WTC11 (cell line): Measurements from ENCODE around the gene NRIP2. TPM values are rescaled to one million over a fixed set of nuclear protein-coding genes. Genes with fewer than 3 reads are reported as not detected.

ENCODE experiments used
- ATAC-seq: fragments of 200-7000 bp; cut with Tn5 transposase; 2 replicates; pipeline ENCODE4 v1.10.0; 2021; ENCODE audit warnings: mild to moderate bottlenecking, moderate library complexity
- Bru-seq: library from RNA; stranded (reverse); fragments of 400-500 nt; gene quantifications from one replicate; lab custom pipeline; 2021; lab: Mats Ljungman, UMichigan
- CTCF ChIA-PET: fragments of 300-600 bp; sonication (Branson Sonifier 250); formaldehyde crosslinking; loops from one replicate; lab custom pipeline; 2021; ENCODE audit warnings: antibody characterized with exemption; lab: Charles Lee
- POLR2A ChIA-PET: fragments of 350-600 bp; sonication (Branson Sonifier 250); formaldehyde crosslinking; loops from one replicate; lab custom pipeline; 2021; ENCODE audit warnings: antibody characterized with exemption; lab: Charles Lee
- DNase-seq: peaks from one replicate; pipeline ENCODE4 v3.0.0; 2021; ENCODE audit warnings: low spot score
- H3K27ac Mint-ChIP-seq: 2 replicates; pipeline ENCODE4 v1.8.0; 2021; ENCODE audit warnings: mixed read lengths
- H3K27me3 Mint-ChIP-seq: 2 replicates; pipeline ENCODE4 v1.8.0; 2021; ENCODE audit warnings: low read depth, mild to moderate bottlenecking, moderate library complexity, mixed read lengths
- H3K36me3 Mint-ChIP-seq: 2 replicates; pipeline ENCODE4 v1.8.0; 2021; ENCODE audit warnings: mixed read lengths
- H3K4me1 Mint-ChIP-seq: 2 replicates; pipeline ENCODE4 v1.8.0; 2022; ENCODE audit warnings: mixed read lengths
- H3K4me3 Mint-ChIP-seq: 2 replicates; pipeline ENCODE4 v1.8.0; 2021; ENCODE audit warnings: mild to moderate bottlenecking, moderate library complexity, mixed read lengths
- H3K9me3 Mint-ChIP-seq: 2 replicates; pipeline ENCODE4 v1.8.0; 2021; ENCODE audit warnings: mixed read lengths
- ATF3 ChIP-seq: sonication (generic); formaldehyde crosslinking; conservative IDR thresholded peaks from 2 replicates; pipeline ENCODE4 v1.8.1; 2022; ENCODE audit warnings: mild to moderate bottlenecking, missing genetic modification reagents
- CREB1 ChIP-seq: sonication (generic); formaldehyde crosslinking; IDR thresholded peaks from 2 replicates; pipeline ENCODE4 v1.8.0; 2023; ENCODE audit warnings: mild to moderate bottlenecking, missing genetic modification reagents
- E2F5 ChIP-seq: sonication (generic); formaldehyde crosslinking; IDR thresholded peaks from 2 replicates; pipeline ENCODE4 v1.8.1; 2022; ENCODE audit warnings: mild to moderate bottlenecking, moderate library complexity, missing genetic modification reagents
- EMX1 ChIP-seq: fragments of 250-450 bp; sonication (Bioruptor Pico); IDR thresholded peaks from 2 replicates; pipeline ENCODE4 v1.8.0; 2021; ENCODE audit warnings: mild to moderate bottlenecking
- FOXK1 ChIP-seq: sonication (generic); formaldehyde crosslinking; IDR thresholded peaks from 2 replicates; pipeline ENCODE4 v1.8.0; 2022; ENCODE audit warnings: mild to moderate bottlenecking, moderate library complexity, missing genetic modification reagents
- FOXP1 ChIP-seq: sonication (generic); formaldehyde crosslinking; IDR thresholded peaks from 2 replicates; pipeline ENCODE4 v1.8.0; 2022; ENCODE audit warnings: missing genetic modification reagents, mild to moderate bottlenecking, moderate library complexity, borderline replicate concordance
- GTF2I ChIP-seq: fragments of 250-450 bp; sonication (Bioruptor Pico); conservative IDR thresholded peaks from 2 replicates; pipeline ENCODE4 v1.4.0; 2021; ENCODE audit warnings: mild to moderate bottlenecking
- IRF2 ChIP-seq: sonication (generic); formaldehyde crosslinking; IDR thresholded peaks from 2 replicates; pipeline ENCODE4 v1.8.0; 2022; ENCODE audit warnings: low read depth, missing genetic modification reagents, borderline replicate concordance
- MAX ChIP-seq: sonication (generic); formaldehyde crosslinking; IDR thresholded peaks from 2 replicates; pipeline ENCODE4 v1.8.0; 2022; ENCODE audit warnings: mild to moderate bottlenecking, missing genetic modification reagents
- NR1H2 ChIP-seq: sonication (generic); formaldehyde crosslinking; IDR thresholded peaks from 2 replicates; pipeline ENCODE4 v1.9.0; 2021; ENCODE audit warnings: mild to moderate bottlenecking, moderate library complexity, missing genetic modification reagents
- NR3C1 ChIP-seq: sonication (generic); formaldehyde crosslinking; conservative IDR thresholded peaks from 2 replicates; pipeline ENCODE4 v1.8.1; 2023; ENCODE audit warnings: low read depth, mild to moderate bottlenecking, missing genetic modification reagents
- PREB ChIP-seq: sonication (generic); formaldehyde crosslinking; IDR thresholded peaks from 2 replicates; pipeline ENCODE4 v1.8.1; 2022; ENCODE audit warnings: mild to moderate bottlenecking, missing genetic modification reagents, moderate library complexity, borderline replicate concordance
- SOX15 ChIP-seq: fragments of 250-450 bp; sonication (Bioruptor Pico); IDR thresholded peaks from 2 replicates; pipeline ENCODE4 v1.9.0; 2021; ENCODE audit warnings: mild to moderate bottlenecking
- TEAD4 ChIP-seq: sonication (generic); formaldehyde crosslinking; IDR thresholded peaks from 2 replicates; pipeline ENCODE4 v1.8.0; 2022; ENCODE audit warnings: mild to moderate bottlenecking, missing genetic modification reagents
- ZBTB21 ChIP-seq: sonication (generic); formaldehyde crosslinking; IDR thresholded peaks from 2 replicates; pipeline ENCODE4 v1.8.1; 2023; ENCODE audit warnings: mild to moderate bottlenecking, missing genetic modification reagents, borderline replicate concordance
- ZNF121 ChIP-seq: sonication (generic); formaldehyde crosslinking; IDR thresholded peaks from 2 replicates; pipeline ENCODE4 v1.8.0; 2023; ENCODE audit warnings: missing genetic modification reagents
- ZNF138 ChIP-seq: sonication (generic); formaldehyde crosslinking; conservative IDR thresholded peaks from 2 replicates; pipeline ENCODE4 v1.8.1; 2022; ENCODE audit warnings: mild to moderate bottlenecking, moderate library complexity, missing genetic modification reagents
- ZNF219 ChIP-seq: sonication (generic); formaldehyde crosslinking; IDR thresholded peaks from 2 replicates; pipeline ENCODE4 v1.8.0; 2023; ENCODE audit warnings: missing genetic modification reagents, mild to moderate bottlenecking, borderline replicate concordance
- long read RNA-seq, 3 experiments: library from RNA in 1 of 3; library from capped mRNA in 1 of 3; library from polyadenylated mRNA in 1 of 3; unstranded in 2 of 3; stranded (forward) in 1 of 3; transcript quantifications; one replicate each; pipeline ENCODE4 v2.0.0, GENCODE V29; 2021
- total RNA-seq: library from RNA; stranded (reverse); gene quantifications from 3 replicates; pipeline ENCODE4 v1.2.3, GENCODE V29; 2021
- TF ChIP-seq, protein P1 (sequence below): sonication (generic); formaldehyde crosslinking; IDR thresholded peaks from 2 replicates; pipeline ENCODE4 v1.8.0; 2022; ENCODE audit warnings: mild to moderate bottlenecking, missing genetic modification reagents
- TF ChIP-seq, protein P2 (sequence below): sonication (generic); formaldehyde crosslinking; IDR thresholded peaks from 2 replicates; pipeline ENCODE4 v1.8.1; 2023; ENCODE audit warnings: mild to moderate bottlenecking, moderate library complexity, missing genetic modification reagents

NRIP2 gene, protein sequence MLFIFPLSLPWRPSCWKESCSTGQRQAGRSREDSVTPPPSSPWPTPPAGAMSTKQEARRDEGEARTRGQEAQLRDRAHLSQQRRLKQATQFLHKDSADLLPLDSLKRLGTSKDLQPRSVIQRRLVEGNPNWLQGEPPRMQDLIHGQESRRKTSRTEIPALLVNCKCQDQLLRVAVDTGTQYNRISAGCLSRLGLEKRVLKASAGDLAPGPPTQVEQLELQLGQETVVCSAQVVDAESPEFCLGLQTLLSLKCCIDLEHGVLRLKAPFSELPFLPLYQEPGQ
- total RNA-seq: 0.09 TPM in 1 of 3 replicates, not detected in the others
- Bru-seq, nascent RNA: not detected
- long read RNA-seq, experiment 1: 0 reads
- long read RNA-seq, experiment 2: 0 reads
- long read RNA-seq, experiment 3: 0 reads

DNA sequence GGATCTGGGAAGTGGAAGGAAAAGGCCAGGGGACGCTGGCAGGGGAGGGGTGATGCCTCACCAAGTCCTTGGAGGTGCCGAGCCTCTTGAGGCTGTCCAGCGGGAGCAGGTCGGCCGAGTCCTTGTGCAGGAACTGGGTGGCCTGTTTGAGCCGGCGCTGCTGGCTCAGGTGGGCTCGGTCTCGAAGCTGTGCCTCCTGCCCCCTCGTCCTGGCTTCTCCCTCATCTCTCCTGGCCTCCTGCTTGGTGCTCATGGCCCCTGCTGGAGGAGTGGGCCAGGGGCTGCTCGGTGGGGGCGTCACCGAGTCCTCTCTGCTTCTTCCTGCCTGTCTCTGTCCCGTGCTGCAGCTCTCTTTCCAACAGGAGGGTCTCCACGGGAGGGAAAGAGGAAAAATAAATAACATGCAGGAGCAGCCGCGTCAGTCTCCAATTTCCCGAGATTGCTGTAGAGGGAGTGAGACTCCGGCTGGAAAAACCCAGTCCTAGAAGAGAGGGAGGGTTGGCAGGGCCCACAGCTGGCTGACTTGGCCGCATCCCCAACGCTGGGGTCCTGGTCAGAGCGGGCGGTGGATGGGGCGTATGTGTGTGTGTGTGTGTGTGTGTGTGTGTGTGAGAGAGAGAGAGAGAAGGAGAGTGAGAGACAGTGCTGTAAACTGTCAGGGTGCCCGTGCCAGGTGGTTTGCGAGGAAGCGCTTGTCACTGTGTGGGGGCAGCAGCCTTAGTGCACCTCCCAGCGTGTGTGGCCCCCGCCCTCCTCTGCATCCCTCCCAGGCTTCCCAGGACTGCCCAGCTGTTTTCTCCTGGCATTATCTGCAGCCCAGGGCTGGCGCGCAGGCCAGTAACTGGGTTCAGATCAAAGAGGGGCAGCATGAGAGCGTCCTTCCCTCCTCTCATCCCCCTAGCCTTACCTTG lies at the start of gene NRIP2:
NRIP2 (minus strand) TSS at position 455 of the 911 bp plus-strand sequence; CDS start at position 403, 52 bp downstream.
- ChIA-PET POLR2A (interaction anchor here (0.6 to 1.1 kb wide), 3 partner anchors 51 to 218 kb away, joined by 3 to 4 read pairs (median 3); no protein-coding TSS in a partner anchor), CTCF (interaction anchor here (0.6 to 4.0 kb wide), 12 partner anchors 11 to 351 kb away, joined by 3 to 45 read pairs (median 3); no protein-coding TSS in a partner anchor)
- Mint-ChIP-seq H3K27me3 (no peaks in the 10 kb centered on the region; the same call in none of the 2 replicates), H3K4me1 (peaks cover 16% of the 10 kb centered on the region), H3K9me3 (no peaks in the 10 kb centered on the region), H3K36me3 (peaks cover 13% of the 10 kb centered on the region), H3K27ac (no peak within 1 kb of the TSS)
- DNase-seq: peak; percentile 51
- ATAC-seq: peak; percentile 67
- TF ChIP-seq FOXP1 (CRISPR knock-in tag): 0 out of 2 replicates have a peak, but pooled peaks have one; percentile 18
- no peak for TF ChIP-seq PREB (CRISPR knock-in tag)
- TF ChIP-seq ZNF219: no peak
- TF ChIP-seq, all 79 proteins: peak for 1
- H3K4me3 Mint-ChIP-seq: peak within 1 kb of the TSS; percentile 24

DNA sequence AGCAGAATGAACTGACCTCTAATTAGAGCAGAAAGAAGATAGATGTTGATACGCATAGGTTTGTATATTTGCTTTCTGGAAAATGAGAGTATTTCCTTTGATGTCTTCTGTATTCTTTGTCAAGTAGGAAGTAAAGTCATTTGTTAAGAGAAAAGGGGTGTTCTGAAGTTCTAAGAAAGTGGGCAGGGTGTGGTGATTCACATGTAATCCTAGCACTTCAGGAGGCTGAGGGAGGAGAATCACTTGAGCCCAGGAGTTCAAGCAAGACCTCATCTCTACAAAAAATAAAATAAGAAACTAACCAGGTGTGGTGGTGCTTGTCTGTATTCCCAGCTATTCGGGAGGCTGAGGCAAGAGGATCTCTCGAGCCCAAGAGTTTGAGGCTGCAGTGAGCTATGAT lies 45.0 kb upstream of the NRIP2 start:
- peak overlapping the region; percentile 79; the same call in 1 of the 2 replicates for H3K27ac Mint-ChIP-seq

GRCh38 chr12:2877953-2878732 lies 43.3 kb upstream of the NRIP2 start:
- peak overlapping the region; percentile 94 for H3K27ac Mint-ChIP-seq
- H3K9me3 Mint-ChIP-seq: no peaks in the 10 kb centered on the region
- POLR2A ChIA-PET: interaction anchor here (1.2 to 2.4 kb wide), 4 partner anchors 13 to 82 kb away, joined by 3 to 24 read pairs (median 4); partner anchors contain the start of gene TULP3
- H3K4me3 Mint-ChIP-seq: peak overlapping the region; percentile 99
- DNase-seq: no peak
- peaks cover 21% of the 10 kb centered on the region for H3K36me3 Mint-ChIP-seq
- ATAC-seq: peak; percentile 24
- CTCF ChIA-PET: interaction anchor here (0.5 to 2.8 kb wide), 11 partner anchors 12 to 163 kb away, joined by 3 to 31 read pairs (median 5); partner anchors contain the start of gene TULP3
- no peaks in the 10 kb centered on the region for H3K27me3 Mint-ChIP-seq
- H3K4me1 Mint-ChIP-seq: peaks cover 25% of the 10 kb centered on the region
- peak; percentile 18; the same call in 1 of the 2 replicates for TF ChIP-seq MAX (CRISPR knock-in tag)
- 0 out of 2 replicates have a peak, but pooled peaks have one; percentile 41 for TF ChIP-seq ZNF121
- no peak for TF ChIP-seq EMX1 (CRISPR knock-in tag)
- TF ChIP-seq NR1H2: no peak
- no peak for TF ChIP-seq ATF3 (CRISPR knock-in tag)
- no peak for TF ChIP-seq NR3C1 (CRISPR knock-in tag)
- TF ChIP-seq SOX15: no peak
- no peak for TF ChIP-seq FOXK1 (CRISPR knock-in tag)
- TF ChIP-seq, protein P1, sequence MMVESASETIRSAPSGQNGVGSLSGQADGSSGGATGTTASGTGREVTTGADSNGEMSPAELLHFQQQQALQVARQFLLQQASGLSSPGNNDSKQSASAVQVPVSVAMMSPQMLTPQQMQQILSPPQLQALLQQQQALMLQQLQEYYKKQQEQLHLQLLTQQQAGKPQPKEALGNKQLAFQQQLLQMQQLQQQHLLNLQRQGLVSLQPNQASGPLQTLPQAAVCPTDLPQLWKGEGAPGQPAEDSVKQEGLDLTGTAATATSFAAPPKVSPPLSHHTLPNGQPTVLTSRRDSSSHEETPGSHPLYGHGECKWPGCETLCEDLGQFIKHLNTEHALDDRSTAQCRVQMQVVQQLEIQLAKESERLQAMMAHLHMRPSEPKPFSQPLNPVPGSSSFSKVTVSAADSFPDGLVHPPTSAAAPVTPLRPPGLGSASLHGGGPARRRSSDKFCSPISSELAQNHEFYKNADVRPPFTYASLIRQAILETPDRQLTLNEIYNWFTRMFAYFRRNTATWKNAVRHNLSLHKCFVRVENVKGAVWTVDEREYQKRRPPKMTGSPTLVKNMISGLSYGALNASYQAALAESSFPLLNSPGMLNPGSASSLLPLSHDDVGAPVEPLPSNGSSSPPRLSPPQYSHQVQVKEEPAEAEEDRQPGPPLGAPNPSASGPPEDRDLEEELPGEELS (CRISPR knock-in tag): no peak

More for the DNA sequence above, 45.0 kb upstream of the NRIP2 start:
- H3K9me3 Mint-ChIP-seq: no peaks in the 10 kb centered on the region
- POLR2A ChIA-PET: no interaction called here
- H3K27me3 Mint-ChIP-seq: no peaks in the 10 kb centered on the region
- ATAC-seq (no peak), DNase-seq (no peak)
- peaks cover 10% of the 10 kb centered on the region for H3K36me3 Mint-ChIP-seq
- no peak for TF ChIP-seq ZBTB21 (CRISPR knock-in tag)
- TF ChIP-seq ZNF138 (CRISPR knock-in tag): no peak
- no peak for TF ChIP-seq ATF3 (CRISPR knock-in tag)
- TF ChIP-seq GTF2I (CRISPR knock-in tag): no peak
- TF ChIP-seq, protein P2, sequence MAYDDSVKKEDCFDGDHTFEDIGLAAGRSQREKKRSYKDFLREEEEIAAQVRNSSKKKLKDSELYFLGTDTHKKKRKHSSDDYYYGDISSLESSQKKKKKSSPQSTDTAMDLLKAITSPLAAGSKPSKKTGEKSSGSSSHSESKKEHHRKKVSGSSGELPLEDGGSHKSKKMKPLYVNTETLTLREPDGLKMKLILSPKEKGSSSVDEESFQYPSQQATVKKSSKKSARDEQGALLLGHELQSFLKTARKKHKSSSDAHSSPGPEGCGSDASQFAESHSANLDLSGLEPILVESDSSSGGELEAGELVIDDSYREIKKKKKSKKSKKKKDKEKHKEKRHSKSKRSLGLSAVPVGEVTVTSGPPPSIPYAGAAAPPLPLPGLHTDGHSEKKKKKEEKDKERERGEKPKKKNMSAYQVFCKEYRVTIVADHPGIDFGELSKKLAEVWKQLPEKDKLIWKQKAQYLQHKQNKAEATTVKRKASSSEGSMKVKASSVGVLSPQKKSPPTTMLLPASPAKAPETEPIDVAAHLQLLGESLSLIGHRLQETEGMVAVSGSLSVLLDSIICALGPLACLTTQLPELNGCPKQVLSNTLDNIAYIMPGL (CRISPR knock-in tag): no peak
- TF ChIP-seq IRF2 (CRISPR knock-in tag): no peak
- no peak for TF ChIP-seq CREB1 (CRISPR knock-in tag)
- TF ChIP-seq TEAD4: no peak
- TF ChIP-seq E2F5 (CRISPR knock-in tag): no peak
- TF ChIP-seq, all 79 proteins: peak for 0
- Mint-ChIP-seq H3K4me3 (no peak overlapping the region), H3K4me1 (peaks cover 29% of the 10 kb centered on the region)
- CTCF ChIA-PET: interaction anchor here (1.0 to 1.4 kb wide), 2 partner anchors 34 to 64 kb away, joined by 4 to 5 read pairs; no protein-coding TSS in a partner anchor
